Measurements from ENCODE around the gene CDKL4. TPM values are rescaled to one million over a fixed set of nuclear protein-coding genes. Genes with fewer than 3 reads are reported as not detected.

Gene CDKL4
- total and polyA plus RNA-seq, 2 of the 13 experiments (the other 11 are each of a cell fraction or from before 2014, with no cell fraction given): 0.29 to 0.50 TPM

- TF ChIP-seq NKX3-1 (CRISPR knock-in tag; IDR thresholded peaks at IDR 0.05) (0 out of 2 replicates have a peak, but pooled peaks have one; percentile 39), NFIC (IDR thresholded peaks at IDR 0.05; ENCODE audit: low read length) (peak; percentile 58; the same call in 1 of the 2 replicates), ZNF577 (CRISPR knock-in tag; IDR thresholded peaks at IDR 0.05; ENCODE audit: borderline replicate concordance, low read depth) (no peak), CHCHD3 (CRISPR knock-in tag; IDR thresholded peaks at IDR 0.05) (no peak), HOXA9 (CRISPR knock-in tag; IDR thresholded peaks at IDR 0.05; ENCODE audit: borderline replicate concordance) (no peak), GPBP1L1 (CRISPR knock-in tag; IDR thresholded peaks at IDR 0.05) (no peak), ZNF335 (CRISPR knock-in tag; IDR thresholded peaks at IDR 0.05) (no peak), KDM6A (CRISPR knock-in tag; IDR thresholded peaks at IDR 0.05; ENCODE audit: low read depth) (no peak), ZSCAN22 (CRISPR knock-in tag; IDR thresholded peaks at IDR 0.05) (no peak), ZNF749 (CRISPR knock-in tag; IDR thresholded peaks at IDR 0.05; ENCODE audit: borderline replicate concordance) (no peak), SIN3A (IDR thresholded peaks at IDR 0.05; ENCODE audit: borderline replicate concordance, low read depth, low read length) (no peak), HNF4G (IDR thresholded peaks at IDR 0.05; ENCODE audit: borderline replicate concordance, low read depth, low read length) (no peak), HNF4G (CRISPR knock-in tag; IDR thresholded peaks at IDR 0.05; ENCODE audit: borderline replicate concordance, low read depth) (no peak), TBX2 (CRISPR knock-in tag; IDR thresholded peaks at IDR 0.05; ENCODE audit: borderline replicate concordance) (no peak; the same call in 1 of the 2 replicates), ZNF687 (CRISPR knock-in tag; IDR thresholded peaks at IDR 0.05) (no peak)
- TF ChIP-seq, protein P1, sequence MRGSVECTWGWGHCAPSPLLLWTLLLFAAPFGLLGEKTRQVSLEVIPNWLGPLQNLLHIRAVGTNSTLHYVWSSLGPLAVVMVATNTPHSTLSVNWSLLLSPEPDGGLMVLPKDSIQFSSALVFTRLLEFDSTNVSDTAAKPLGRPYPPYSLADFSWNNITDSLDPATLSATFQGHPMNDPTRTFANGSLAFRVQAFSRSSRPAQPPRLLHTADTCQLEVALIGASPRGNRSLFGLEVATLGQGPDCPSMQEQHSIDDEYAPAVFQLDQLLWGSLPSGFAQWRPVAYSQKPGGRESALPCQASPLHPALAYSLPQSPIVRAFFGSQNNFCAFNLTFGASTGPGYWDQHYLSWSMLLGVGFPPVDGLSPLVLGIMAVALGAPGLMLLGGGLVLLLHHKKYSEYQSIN (CRISPR knock-in tag; IDR thresholded peaks at IDR 0.05; ENCODE audit: borderline replicate concordance): no peak
- TF ChIP-seq, protein P2, sequence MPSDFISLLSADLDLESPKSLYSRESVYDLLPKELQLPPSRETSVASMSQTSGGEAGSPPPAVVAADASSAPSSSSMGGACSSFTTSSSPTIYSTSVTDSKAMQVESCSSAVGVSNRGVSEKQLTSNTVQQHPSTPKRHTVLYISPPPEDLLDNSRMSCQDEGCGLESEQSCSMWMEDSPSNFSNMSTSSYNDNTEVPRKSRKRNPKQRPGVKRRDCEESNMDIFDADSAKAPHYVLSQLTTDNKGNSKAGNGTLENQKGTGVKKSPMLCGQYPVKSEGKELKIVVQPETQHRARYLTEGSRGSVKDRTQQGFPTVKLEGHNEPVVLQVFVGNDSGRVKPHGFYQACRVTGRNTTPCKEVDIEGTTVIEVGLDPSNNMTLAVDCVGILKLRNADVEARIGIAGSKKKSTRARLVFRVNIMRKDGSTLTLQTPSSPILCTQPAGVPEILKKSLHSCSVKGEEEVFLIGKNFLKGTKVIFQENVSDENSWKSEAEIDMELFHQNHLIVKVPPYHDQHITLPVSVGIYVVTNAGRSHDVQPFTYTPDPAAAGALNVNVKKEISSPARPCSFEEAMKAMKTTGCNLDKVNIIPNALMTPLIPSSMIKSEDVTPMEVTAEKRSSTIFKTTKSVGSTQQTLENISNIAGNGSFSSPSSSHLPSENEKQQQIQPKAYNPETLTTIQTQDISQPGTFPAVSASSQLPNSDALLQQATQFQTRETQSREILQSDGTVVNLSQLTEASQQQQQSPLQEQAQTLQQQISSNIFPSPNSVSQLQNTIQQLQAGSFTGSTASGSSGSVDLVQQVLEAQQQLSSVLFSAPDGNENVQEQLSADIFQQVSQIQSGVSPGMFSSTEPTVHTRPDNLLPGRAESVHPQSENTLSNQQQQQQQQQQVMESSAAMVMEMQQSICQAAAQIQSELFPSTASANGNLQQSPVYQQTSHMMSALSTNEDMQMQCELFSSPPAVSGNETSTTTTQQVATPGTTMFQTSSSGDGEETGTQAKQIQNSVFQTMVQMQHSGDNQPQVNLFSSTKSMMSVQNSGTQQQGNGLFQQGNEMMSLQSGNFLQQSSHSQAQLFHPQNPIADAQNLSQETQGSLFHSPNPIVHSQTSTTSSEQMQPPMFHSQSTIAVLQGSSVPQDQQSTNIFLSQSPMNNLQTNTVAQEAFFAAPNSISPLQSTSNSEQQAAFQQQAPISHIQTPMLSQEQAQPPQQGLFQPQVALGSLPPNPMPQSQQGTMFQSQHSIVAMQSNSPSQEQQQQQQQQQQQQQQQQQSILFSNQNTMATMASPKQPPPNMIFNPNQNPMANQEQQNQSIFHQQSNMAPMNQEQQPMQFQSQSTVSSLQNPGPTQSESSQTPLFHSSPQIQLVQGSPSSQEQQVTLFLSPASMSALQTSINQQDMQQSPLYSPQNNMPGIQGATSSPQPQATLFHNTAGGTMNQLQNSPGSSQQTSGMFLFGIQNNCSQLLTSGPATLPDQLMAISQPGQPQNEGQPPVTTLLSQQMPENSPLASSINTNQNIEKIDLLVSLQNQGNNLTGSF (CRISPR knock-in tag; IDR thresholded peaks at IDR 0.05): no peak
Measured at GRCh38 chr2:39140322-39140847, 103.4 kb downstream of the CDKL4 start (continued).

All from HepG2 (cell line).